Heart right ventricle (tissue), 16 donors: ENCODE results near the gene RASSF8. TPM values are rescaled to one million over a fixed set of nuclear protein-coding genes. Genes with fewer than 3 reads are reported as not detected.

Experiments
- ATAC-seq, 8 donors: fragments of 200-7000 bp; cut with Tn5 transposase; one replicate each; pipeline ENCODE4 v1.9.1; 2020; ENCODE audit warnings: mild to moderate bottlenecking in 8 of 8, moderate library complexity in 8 of 8, moderate number of reproducible peaks in 1 of 8
- DNase-seq, 2 donors: peaks; one replicate each; pipeline ENCODE4 v3.0.0-alpha.2; 2020
- H3K27ac ChIP-seq, 10 donors: fragments of 200-600 bp; sonication (generic) in 2 of 10; one replicate each; pipeline versions ENCODE4 v1.5.0 to v1.8.0; 2020 to 2022; ENCODE audit warnings: mild to moderate bottlenecking in 3 of 10
- H3K27me3 ChIP-seq, 7 donors: fragments of 200-600 bp; one replicate each; pipeline ENCODE4 v1.8.0; 2021 to 2022; ENCODE audit warnings: mild to moderate bottlenecking in 2 of 7
- H3K36me3 ChIP-seq, 9 donors: fragments of 200-600 bp; sonication (generic) in 1 of 9; one replicate each; pipeline versions ENCODE4 v1.5.0 to v1.8.0; 2020 to 2022; ENCODE audit warnings: mild to moderate bottlenecking in 2 of 9
- H3K4me1 ChIP-seq, 9 donors: fragments of 200-600 bp; sonication (generic) in 1 of 9; one replicate each; pipeline versions ENCODE4 v1.5.0 to v1.8.0; 2020 to 2022; ENCODE audit warnings: mild to moderate bottlenecking in 4 of 9
- H3K4me3 ChIP-seq, 10 donors: fragments of 200-600 bp; sonication (generic) in 2 of 10; one replicate each; pipeline versions ENCODE4 v1.5.0 to v1.8.0; 2020 to 2022; ENCODE audit warnings: mild to moderate bottlenecking in 7 of 10, moderate library complexity in 2 of 10
- H3K9me3 ChIP-seq, 11 donors: fragments of 200-600 bp in 10 of 11; sonication (generic) in 2 of 11; one replicate each; pipeline versions ENCODE4 v1.5.0 to v1.8.0; 2013 to 2022; ENCODE audit warnings: mild to moderate bottlenecking in 2 of 11, control low read depth in 1 of 11, moderate library complexity in 1 of 11
- WGBS, 2 donors: extraction: QIAGEN DNeasy Blood & Tissue Kit; methylation state at CpG; one replicate each; pipeline ENCODE4 v1.1.7; 2013; ENCODE audit warnings: inconsistent platforms in 1 of 2; 5-methylcytosine and 5-hydroxymethylcytosine counted together
- intact Hi-C, 10 donors: fragments of 100-400 bp; cut with DNase I; formaldehyde crosslinking; loops; one replicate each; pipeline versions ENCODE4 v1.11.1 to v1.14.2; 2022
- polyA plus RNA-seq, 2 donors: library from polyadenylated mRNA; stranded (reverse); fragments of 200-250 nt; gene quantifications; one replicate each; pipeline ENCODE4 v1.2.3, GENCODE V29; 2013
- total RNA-seq, 10 donors: library from RNA; stranded (reverse); fragmentation: NEBNext Ultra II Directional in 3 of 10; extraction: Animal tissue kit (Norgen Biotek cat#: 25700) in 3 of 10; gene quantifications; one replicate each; pipeline versions ENCODE4 v1.2.1 to v1.2.4, GENCODE V29; 2021 to 2023
- TF ChIP-seq, protein P1 (sequence below), 9 donors: fragments of 200-600 bp; sonication (generic) in 2 of 9; IDR thresholded peaks; one replicate each; pipeline versions ENCODE4 v1.5.0 to v1.8.0; 2021 to 2022; ENCODE audit warnings: antibody characterized with exemption in 9 of 9, mild to moderate bottlenecking in 5 of 9, moderate library complexity in 1 of 9
- donor health status: Arrhythmogenic right ventricular cardiomyopathy.
- donor health status: ischemic (EF 13 %, LVEDD 7.1; RV severe dilation, severe dysfunction).
- donor health status: healthy with polysubstance abuse.
- donor health status: DM: no; HTN: yes; CAD: no.
- donor health status: DM: no; HTN: no; CAD: no.
- donor health status: ischemic (EF 25% LVEDD 6.9; RV normal size, moderate dysfunction).
- donor health status: ischemic (EF 25% LVEDD 5.7; RV mildly dilated, moderate dysfunction).
- donor health status: healthy.
- donor health status: DM: yes; HTN: yes; CAD: no.
- donor health status: Ischemic cardiomyopathy.
- donor health status: ischemic (EF 35%, LVEDD 5.7; RV mildly dilated, moderate dysfunction).
- donor health status: nonischemic (EF 11% LVEDD 7.7; RV severe dilation, severe dysfunction).
- donor health status: DM: yes; HTN: yes; CAD: no.
- donor health status: PGD.
- donor health status: ischemic (EF 29% LVEDD 5.4; RV normal size, mild dysfunction).
- donor health status: nonischemic (EF 23%, LVEDD 6.1; RV moderate dilation, normal function).

RASSF8 gene
- total and polyA plus RNA-seq, 12 donors = 5.7 to 43.9 (median 28.9) TPM

DNA sequence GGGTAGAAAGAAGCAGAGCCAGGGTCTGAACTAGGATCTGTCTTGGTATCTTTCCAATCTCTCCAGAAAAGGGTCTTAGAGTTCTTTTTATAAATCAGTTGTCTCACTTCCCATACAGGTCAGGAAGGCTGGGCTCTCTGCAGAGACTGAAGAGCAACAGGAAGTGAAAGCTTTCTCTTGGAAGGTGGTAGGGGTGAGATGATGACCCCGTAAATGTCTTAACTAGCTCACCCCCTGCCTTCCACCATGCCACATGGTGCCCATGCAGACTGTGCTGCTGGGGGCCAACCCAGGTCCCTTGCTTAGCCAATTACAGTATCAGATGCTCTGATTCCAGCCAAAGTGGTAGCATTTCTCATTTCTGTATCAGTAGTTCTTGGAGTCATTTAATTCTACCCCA is 17.6 kb upstream of the RASSF8 start:
- TF ChIP-seq, protein P1, sequence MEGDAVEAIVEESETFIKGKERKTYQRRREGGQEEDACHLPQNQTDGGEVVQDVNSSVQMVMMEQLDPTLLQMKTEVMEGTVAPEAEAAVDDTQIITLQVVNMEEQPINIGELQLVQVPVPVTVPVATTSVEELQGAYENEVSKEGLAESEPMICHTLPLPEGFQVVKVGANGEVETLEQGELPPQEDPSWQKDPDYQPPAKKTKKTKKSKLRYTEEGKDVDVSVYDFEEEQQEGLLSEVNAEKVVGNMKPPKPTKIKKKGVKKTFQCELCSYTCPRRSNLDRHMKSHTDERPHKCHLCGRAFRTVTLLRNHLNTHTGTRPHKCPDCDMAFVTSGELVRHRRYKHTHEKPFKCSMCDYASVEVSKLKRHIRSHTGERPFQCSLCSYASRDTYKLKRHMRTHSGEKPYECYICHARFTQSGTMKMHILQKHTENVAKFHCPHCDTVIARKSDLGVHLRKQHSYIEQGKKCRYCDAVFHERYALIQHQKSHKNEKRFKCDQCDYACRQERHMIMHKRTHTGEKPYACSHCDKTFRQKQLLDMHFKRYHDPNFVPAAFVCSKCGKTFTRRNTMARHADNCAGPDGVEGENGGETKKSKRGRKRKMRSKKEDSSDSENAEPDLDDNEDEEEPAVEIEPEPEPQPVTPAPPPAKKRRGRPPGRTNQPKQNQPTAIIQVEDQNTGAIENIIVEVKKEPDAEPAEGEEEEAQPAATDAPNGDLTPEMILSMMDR (IDR thresholded peaks at IDR 0.05) = no peak
- intact Hi-C loops = no loop called here
- no peak overlapping the region for H3K4me3 ChIP-seq
- H3K27me3 ChIP-seq = no peaks in the 10 kb centered on the region
- no peaks in the 10 kb centered on the region for H3K9me3 ChIP-seq
- DNase-seq (no peak), ATAC-seq (no peak)
- no peak overlapping the region for H3K27ac ChIP-seq
- 90 to 93% methylated on average over 1 of the region's 1 CpG for WGBS, 2 donors
- H3K4me1 ChIP-seq = no peaks in the 10 kb centered on the region
- no peaks in the 10 kb centered on the region for H3K36me3 ChIP-seq

- Histone ChIP-seq H3K9me3 (no peaks in the 10 kb centered on the region), H3K27ac (no peak overlapping the region), H3K36me3 (no peaks in the 10 kb centered on the region), H3K4me1 (no peaks in the 10 kb centered on the region), H3K27me3 (no peaks in the 10 kb centered on the region), H3K4me3 (no peak overlapping the region)
- 89 to 93% methylated on average over 2 of the region's 2 CpGs for WGBS, 2 donors
- TF ChIP-seq, protein P1 (IDR thresholded peaks at IDR 0.05) = no peak
- DNase-seq (no peak), ATAC-seq (no peak)
- intact Hi-C loops = no loop called here
Measured at GRCh38 chr12:25942709-25943108, 15.8 kb upstream of the RASSF8 start.

- TF ChIP-seq, protein P1 (IDR thresholded peaks at IDR 0.05) = no peak
- H3K27ac ChIP-seq = no peak overlapping the region
- H3K36me3 ChIP-seq = no peaks in the 10 kb centered on the region
- DNase-seq (no peak), ATAC-seq (no peak)
- H3K27me3 ChIP-seq = no peaks in the 10 kb centered on the region
- intact Hi-C loops = no loop called here
- H3K4me3 ChIP-seq = no peak overlapping the region
- no peaks in the 10 kb centered on the region for H3K4me1 ChIP-seq
- no peaks in the 10 kb centered on the region for H3K9me3 ChIP-seq
Measured at GRCh38 chr12:25943940-25944339, 14.5 kb upstream of the RASSF8 start.

GRCh38 chr12:25949343-25949742 is 9.1 kb upstream of the RASSF8 start:
- intact Hi-C loops = no loop called here
- H3K27ac ChIP-seq = no peak overlapping the region

More at GRCh38 chr12:25949343-25949742, 9.1 kb upstream of the RASSF8 start:
- H3K36me3 ChIP-seq = peaks cover 0 to 20% (median 0%) of the 10 kb centered on the region in 9 donors
- H3K9me3 ChIP-seq = no peaks in the 10 kb centered on the region
- TF ChIP-seq, protein P1 (IDR thresholded peaks at IDR 0.05) = no peak
- WGBS, 2 donors = 96% methylated on average over 4 of the region's 4 CpGs
- no peak for DNase-seq
- no peak overlapping the region for H3K4me3 ChIP-seq
- no peaks in the 10 kb centered on the region for H3K4me1 ChIP-seq
- H3K27me3 ChIP-seq = no peaks in the 10 kb centered on the region
- ATAC-seq = no peak
